NCI-H128 (cell line): ENCODE results near the gene GPR89A.
A peak's percentile ranks its signal among the peaks of the same experiment; 100 is the strongest.
"Not testable (repeated sequence)": the region's sequence is repeated elsewhere in the genome, so short reads cannot be mapped to it uniquely, and the experiment has no call there.

Source experiments
- DNase-seq: peaks from one replicate; lab custom pipeline; 2025; ENCODE audit not compliant: unreplicated experiment; lab: John Stamatoyannopoulos, UW

GPR89A gene

DNA sequence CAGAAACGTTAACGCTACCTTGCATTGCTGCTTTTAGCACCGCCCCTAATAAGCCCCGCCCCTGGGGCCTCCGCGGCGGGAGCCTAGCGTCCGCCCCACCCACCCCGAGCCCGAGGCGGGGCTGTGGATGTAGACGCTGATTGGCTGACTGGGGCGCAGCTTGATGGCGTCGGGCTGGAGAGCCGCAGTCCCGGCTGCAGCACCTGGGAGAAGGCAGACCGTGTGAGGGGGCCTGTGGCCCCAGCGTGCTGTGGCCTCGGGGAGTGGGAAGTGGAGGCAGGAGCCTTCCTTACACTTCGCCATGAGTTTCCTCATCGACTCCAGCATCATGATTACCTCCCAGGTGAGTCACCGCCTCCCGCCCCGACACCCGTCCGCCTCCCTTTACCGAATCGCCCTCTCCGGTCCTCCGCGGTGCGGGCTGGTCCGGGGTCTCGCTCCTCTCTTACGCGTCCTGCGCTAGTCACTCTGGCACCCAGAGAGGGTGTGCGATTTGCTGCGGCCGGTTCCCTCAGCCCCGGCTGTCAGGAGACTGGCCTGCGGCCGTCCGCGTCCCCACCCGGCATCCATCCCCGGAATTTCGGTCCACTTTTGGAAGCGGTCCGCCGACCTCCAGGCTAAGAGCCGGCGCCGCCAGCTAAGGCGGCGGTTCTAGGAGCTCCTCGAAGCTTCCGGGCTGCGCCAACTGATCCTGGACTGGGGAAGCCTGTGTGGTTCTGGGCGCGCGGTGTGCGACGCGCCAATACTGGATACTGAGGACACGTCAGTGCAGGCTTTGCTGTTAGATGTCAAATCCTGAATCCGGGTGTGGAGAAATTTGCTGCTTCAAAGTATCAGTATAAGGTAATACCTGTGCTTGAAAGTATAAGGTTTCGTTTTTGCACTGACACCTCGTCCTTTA is at the start of gene GPR89A:
Gene GPR89A, plus strand, starts transcription at position 156 of the 901 bp plus-strand sequence. Its CDS starts 146 bp downstream, at position 302.
- peak; percentile 88 for DNase-seq

- DNase-seq, result not testable (repeated sequence)
Measured at GRCh38 chr1:145586820-145587219, 21.0 kb upstream of the GPR89A start.

GRCh38 chr1:145590806-145591205 is 17.0 kb upstream of the GPR89A start:
- not testable (repeated sequence) for DNase-seq

DNA sequence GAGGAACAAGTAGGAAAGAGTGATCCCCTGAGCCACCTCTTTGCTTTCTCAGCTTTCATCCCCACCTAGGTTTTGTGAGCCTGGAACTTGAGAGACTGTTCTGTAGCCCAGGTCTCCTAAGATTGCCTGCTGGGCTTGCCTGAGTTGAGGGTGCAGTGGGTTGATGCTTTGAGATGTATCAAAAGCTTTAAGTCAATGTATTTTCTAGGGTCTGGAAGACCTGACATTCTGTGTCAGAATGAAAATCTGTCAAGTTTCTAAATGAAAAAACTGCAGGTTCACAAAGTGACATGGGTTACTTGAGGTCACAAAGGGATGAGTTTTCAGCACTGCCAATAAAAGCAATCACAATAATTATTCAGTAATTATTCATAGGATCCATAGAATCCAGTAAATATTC is 15.4 kb upstream of the GPR89A start:
- DNase-seq, result not testable (repeated sequence)

GRCh38 chr1:145595421-145595820 is 12.4 kb upstream of the GPR89A start:
- DNase-seq, result not testable (repeated sequence)

GRCh38 chr1:145596236-145596635 is 11.6 kb upstream of the GPR89A start:
- not testable (repeated sequence) for DNase-seq

- DNase-seq, result not testable (repeated sequence)
Measured at GRCh38 chr1:145599426-145599825, 8.4 kb upstream of the GPR89A start.

DNA sequence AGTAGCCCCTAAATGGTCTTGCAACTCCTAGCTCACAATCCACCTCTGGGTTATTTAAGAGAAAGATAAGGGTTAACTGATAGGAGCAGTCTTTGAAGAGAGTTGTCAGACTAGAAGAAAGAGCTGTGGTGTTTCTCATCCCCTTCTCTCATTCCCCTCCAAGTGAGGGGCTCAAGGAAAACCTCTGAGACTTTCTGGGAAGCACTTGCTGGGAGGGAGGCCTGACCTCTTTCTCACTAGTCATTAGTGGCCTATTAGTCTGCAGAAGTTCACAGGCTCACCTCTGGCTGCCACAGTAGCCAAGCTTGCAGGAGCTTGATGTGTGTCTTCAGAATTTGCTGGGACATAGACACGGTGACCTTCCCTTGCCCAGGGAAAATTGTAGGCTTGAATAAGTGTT is 6.2 kb upstream of the GPR89A start:
- DNase-seq, result no peak

DNA sequence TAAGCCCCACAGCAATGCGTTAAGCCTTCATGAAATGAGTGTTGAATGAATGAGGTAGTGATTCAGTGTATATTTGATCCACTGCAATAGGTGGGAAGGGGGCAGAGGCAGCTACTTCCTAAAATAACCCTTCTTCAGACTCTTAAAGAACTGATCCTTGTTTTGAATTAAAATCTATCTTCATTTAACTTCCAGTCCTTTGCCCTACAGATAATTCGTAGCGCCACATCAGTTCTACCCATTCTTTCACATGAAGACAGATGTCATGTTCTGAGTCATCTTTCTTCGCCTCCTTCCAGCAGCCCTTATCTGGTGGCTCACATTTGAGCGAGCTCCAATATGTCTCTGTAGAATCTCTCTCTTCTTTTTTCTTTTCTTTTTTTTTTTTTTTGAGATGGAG is 948 bp upstream of the GPR89A start:
- not testable (repeated sequence) for DNase-seq

DNA sequence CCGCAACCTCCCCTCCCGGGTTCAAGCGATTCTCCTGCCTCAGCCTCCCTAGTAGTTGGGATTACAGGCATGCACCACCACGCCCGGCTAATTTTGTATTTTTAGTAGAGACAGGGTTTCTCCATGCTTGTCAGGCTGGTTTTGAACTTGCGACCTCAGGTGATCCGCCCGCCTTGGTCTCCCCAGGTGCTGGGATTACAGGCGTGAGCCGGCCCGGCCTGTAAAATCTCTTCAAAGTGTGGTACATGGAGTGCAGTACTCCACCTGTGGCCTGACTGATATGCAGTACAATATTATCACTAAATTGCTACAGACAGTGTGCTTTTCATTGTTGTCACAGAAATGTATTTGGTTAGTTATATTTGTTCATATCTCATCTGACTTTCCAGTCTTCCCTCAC is 499 bp upstream of the GPR89A start:
- DNase-seq, result not testable (repeated sequence)

DNA sequence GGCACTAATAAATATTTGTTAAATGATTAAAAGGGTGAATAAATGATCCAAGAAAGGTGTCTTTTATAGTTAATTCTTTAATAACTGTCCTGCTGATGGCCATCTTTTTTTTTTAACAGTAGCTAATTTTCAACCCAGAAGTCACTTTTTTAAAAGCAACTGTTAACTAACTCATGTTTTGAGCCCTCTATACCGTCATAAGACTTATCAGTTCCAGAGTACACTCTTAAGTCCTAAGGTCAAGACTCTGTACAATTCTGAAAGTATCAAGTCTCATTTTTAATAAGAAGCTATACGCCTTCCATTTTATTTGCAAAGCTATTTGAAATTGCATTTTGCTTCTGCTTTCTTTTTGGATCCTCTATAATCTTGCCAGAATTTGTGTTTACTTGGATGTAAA is 3.0 kb downstream of the GPR89A start:
- DNase-seq, result not testable (repeated sequence)

- not testable (repeated sequence) for DNase-seq
Measured at GRCh38 chr1:145620073-145620472, 12.3 kb downstream of the GPR89A start.

GRCh38 chr1:145622177-145622576 is 14.4 kb downstream of the GPR89A start:
- DNase-seq, result not testable (repeated sequence)

DNA sequence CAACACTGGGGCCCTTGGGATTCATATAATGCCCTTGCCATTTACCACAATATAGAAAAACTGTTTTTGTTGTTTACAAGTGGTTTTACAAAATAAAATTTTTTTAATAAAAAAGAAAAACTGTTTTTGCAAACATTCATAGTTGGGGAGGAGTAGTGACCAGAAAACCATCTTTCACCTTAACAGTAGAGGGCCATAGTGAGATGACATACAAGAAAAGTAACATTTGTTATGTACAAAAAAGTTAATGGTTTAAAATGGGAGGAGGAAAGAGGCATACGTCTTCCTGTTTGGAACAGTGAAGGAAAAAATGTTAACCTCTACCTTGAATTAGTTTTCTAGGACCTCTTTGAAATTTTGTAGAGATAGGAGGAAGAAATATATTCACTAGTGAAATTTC is 28.4 kb downstream of the GPR89A start:
- DNase-seq, result not testable (repeated sequence)

DNA sequence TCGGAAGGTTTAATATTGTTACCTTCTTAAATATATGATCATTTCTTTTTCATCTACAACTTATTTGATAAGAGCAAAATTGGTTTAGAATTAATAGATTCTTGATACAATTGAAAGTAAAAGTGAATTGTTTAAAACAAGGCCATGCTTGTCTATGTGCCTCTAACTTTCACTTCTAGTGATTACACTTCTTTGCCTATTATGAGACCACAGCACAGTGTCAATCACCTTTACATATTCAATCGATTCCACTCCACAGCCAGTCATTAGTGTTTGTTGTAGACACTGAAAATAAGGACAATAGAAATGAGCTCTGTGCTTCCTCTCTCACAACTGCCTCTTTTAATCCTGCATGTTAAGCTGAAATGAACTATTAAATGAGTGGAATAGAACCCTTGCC is 34.1 kb downstream of the GPR89A start:
- not testable (repeated sequence) for DNase-seq

DNA sequence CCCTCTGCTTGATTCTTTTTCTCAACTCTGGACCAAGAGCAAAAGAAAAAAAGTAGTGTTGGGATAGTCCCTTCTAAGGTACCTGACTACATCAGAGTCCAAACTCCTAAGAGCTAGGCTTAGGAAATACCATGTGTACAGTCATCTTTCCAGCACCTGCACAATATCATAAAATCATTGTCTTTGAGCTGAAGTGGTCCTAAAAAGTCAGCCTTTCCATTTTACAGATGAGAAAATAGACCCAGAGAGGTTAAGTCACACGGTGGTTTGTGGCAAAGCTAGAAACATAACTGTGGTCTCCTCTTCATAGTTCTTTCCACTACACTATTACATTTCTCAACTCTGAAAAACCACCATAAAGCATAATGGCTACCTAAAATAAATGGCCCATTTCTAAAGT is 36.2 kb downstream of the GPR89A start:
- DNase-seq, result not testable (repeated sequence)

DNA sequence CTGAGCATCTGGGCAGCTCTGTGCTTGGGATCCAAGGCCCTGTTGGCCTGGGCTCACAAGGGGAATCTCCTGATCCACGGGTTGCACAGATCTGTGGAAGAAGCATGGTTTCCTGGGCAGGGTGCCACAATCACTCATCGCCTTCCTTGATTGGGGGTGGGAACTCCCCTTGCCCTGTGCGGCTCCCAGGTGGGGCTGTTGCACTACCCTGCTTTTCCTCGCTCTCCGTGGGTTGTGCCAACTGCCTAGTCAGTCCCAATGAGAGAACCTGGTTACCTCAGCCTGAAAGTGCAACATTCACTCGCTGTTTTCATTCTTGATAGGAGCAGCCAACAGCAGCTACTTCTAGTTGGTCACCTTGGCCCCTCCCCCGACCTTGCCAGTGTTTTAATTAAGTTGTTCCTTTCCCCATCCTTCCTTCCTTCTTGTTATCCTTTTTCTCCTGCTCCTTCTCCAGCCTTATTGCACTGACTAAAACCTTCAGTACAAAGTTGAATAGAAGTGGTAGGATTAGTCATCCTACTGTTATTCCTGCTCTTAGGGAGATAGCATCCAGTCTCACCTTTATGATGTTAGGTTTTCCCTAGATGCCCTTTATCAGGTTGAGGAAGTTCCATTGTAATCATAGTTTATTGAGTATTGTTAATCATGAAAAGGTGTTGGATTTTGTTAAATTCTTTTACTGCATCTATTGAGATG is 48.6 kb downstream of the GPR89A start:
- DNase-seq, result not testable (repeated sequence)

DNA sequence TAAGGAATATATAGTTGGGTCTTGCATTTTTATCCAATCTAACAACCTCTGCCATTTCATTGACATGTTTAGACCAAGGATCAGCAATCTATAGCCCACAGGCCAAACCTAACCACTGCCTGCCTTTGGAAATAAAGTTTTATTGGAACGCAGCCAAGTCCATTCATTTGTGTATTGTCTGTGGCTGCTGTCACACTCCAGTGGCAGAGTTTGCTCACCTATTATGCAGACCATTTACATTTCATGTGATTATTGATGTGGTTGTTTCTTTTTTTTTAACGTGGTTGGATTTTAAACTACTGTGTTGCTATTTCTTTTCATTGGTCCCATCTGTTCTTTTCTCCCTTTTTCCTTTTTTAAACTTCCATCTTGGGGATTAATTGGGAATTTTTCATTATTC is 54.7 kb downstream of the GPR89A start:
- DNase-seq, result peak; percentile 34

GRCh38 chr1:145665015-145665414 is 57.2 kb downstream of the GPR89A start:
- not testable (repeated sequence) for DNase-seq

GRCh38 chr1:145670995-145671745 is 63.4 kb downstream of the GPR89A start:
- not testable (repeated sequence) for DNase-seq

DNA sequence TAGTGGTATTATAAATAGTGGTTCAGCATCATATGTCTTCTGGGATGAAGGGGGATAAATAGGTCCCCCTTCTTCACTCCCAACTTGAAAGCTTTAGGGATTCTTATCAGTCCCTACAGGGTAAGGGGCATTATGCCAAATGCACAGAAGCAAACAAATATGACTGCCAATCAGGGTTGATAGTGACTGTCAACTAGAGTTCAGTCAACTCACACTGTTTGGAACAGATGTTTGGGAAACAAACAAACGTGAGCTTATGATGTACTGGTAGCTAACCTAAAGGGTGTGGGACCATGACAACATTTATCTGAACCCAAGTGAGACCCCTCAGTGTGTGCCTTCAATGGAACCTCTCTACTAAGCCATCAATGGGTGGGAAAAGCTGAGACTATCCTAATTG is 65.4 kb downstream of the GPR89A start:
- not testable (repeated sequence) for DNase-seq
